PC-9 (cell line): ENCODE data around the gene CUX1. TPM values are rescaled to one million over a fixed set of nuclear protein-coding genes. Genes with fewer than 3 reads are reported as not detected.

ENCODE experiments used
- BruUV-seq: library from RNA; stranded (reverse); fragments of 400-500 nt; replicated peaks from 2 replicates; lab custom pipeline; 2021; lab: Mats Ljungman, UMichigan
- CTCF ChIA-PET: fragments of 300-600 bp; sonication (Branson Sonifier 250); formaldehyde crosslinking; loops from one replicate; lab custom pipeline; 2022; ENCODE audit warnings: antibody characterized with exemption; lab: Charles Lee
- POLR2A ChIA-PET: fragments of 300-600 bp; sonication (Branson Sonifier 250); formaldehyde crosslinking; loops from one replicate; lab custom pipeline; 2022; ENCODE audit warnings: antibody characterized with exemption; ENCODE audit not compliant: unreplicated experiment; lab: Charles Lee
- DNase-seq, 2 experiments: peaks; one replicate each; pipeline versions ENCODE4 v3.0.0 to v3.0.0-alpha.2; 2015 to 2022; ENCODE audit warnings: mixed read lengths in 1 of 2
- H2AFZ ChIP-seq: fragments of 200-600 bp; sonication (generic); 2 replicates; pipeline ENCODE4 v1.8.1; 2017; ENCODE audit warnings: antibody characterized with exemption
- H3F3A ChIP-seq: fragments of 200-600 bp; sonication (generic); 2 replicates; pipeline ENCODE4 v1.8.1; 2017; ENCODE audit warnings: antibody characterized with exemption, mild to moderate bottlenecking, low read depth; ENCODE audit not compliant: insufficient read depth
- H3K27ac ChIP-seq: fragments of 200-600 bp; sonication (generic); 2 replicates; pipeline ENCODE4 v1.6.1; 2016; ENCODE audit warnings: mixed run types
- H3K27me3 ChIP-seq: fragments of 200-600 bp; sonication (generic); 2 replicates; pipeline ENCODE4 v1.6.1; 2016; ENCODE audit warnings: low read depth, mixed run types; ENCODE audit not compliant: insufficient read depth
- H3K36me3 ChIP-seq: fragments of 200-600 bp; sonication (generic); 2 replicates; pipeline ENCODE4 v1.6.1; 2016; ENCODE audit warnings: low read depth, mixed run types
- H3K4me1 ChIP-seq: fragments of 200-600 bp; sonication (generic); replicated peaks from 2 replicates; pipeline ENCODE4 v1.6.1; 2016; ENCODE audit warnings: mixed run types; ENCODE audit not compliant: insufficient read depth
- H3K4me2 ChIP-seq: fragments of 200-600 bp; sonication (generic); 2 replicates; pipeline ENCODE4 v1.6.1; 2017; ENCODE audit warnings: mixed run types
- H3K4me3 ChIP-seq: fragments of 200-600 bp; sonication (generic); 2 replicates; pipeline ENCODE4 v1.6.1; 2016; ENCODE audit warnings: mixed run types
- H3K79me2 ChIP-seq: fragments of 200-600 bp; sonication (generic); 2 replicates; pipeline ENCODE4 v1.6.1; 2017; ENCODE audit warnings: low read depth, mixed run types
- H3K9me2 ChIP-seq: fragments of 200-600 bp; sonication (generic); 2 replicates; pipeline ENCODE4 v1.8.1; 2017; ENCODE audit warnings: mild to moderate bottlenecking; ENCODE audit not compliant: insufficient read depth
- H3K9me3 ChIP-seq: fragments of 200-600 bp; sonication (generic); 2 replicates; pipeline ENCODE4 v1.8.1; 2016; ENCODE audit warnings: low read depth; ENCODE audit not compliant: insufficient read depth
- H4K20me1 ChIP-seq: fragments of 200-600 bp; sonication (generic); 2 replicates; pipeline ENCODE4 v1.8.1; 2017; ENCODE audit not compliant: insufficient read depth
- CTCF ChIP-seq: fragments of 200-600 bp; sonication (generic); conservative IDR thresholded peaks from 2 replicates; pipeline ENCODE4 v1.6.1; 2017; ENCODE audit warnings: mixed run types, antibody characterized with exemption, mild to moderate bottlenecking, moderate library complexity
- EZH2 ChIP-seq: fragments of 200-600 bp; sonication (generic); IDR thresholded peaks from 2 replicates; pipeline ENCODE4 v1.8.0; 2017; ENCODE audit warnings: antibody characterized with exemption, low read depth
- intact Hi-C: fragments of 100-400 bp; cut with micrococcal nuclease; formaldehyde crosslinking; loops from one replicate; pipeline ENCODE4 v1.10.0; 2022; ENCODE audit not compliant: unreplicated experiment
- total RNA-seq: library from RNA; stranded (reverse); gene quantifications from 2 replicates; pipeline ENCODE4 v1.2.3, GENCODE V29; 2021

CUX1 gene
- total RNA-seq, 1 experiment from 2014 or later, result 83.3 TPM

GRCh38 chr7:102173669-102174068 is 356.2 kb downstream of the CUX1 start:
- intact Hi-C loops, result no loop called here
- no peak for DNase-seq
- Histone ChIP-seq H3K79me2 (no peaks in the 10 kb centered on the region), H3K9me2 (no peaks in the 10 kb centered on the region), H4K20me1 (no peaks in the 10 kb centered on the region), H3K27me3 (no peaks in the 10 kb centered on the region), H3K4me3 (no peak overlapping the region), H3F3A (no peaks in the 10 kb centered on the region), H2AFZ (no peak overlapping the region), H3K9me3 (no peaks in the 10 kb centered on the region), H3K36me3 (no peaks in the 10 kb centered on the region), H3K4me2 (no peak overlapping the region), H3K27ac (no peak overlapping the region), H3K4me1 (no peaks in the 10 kb centered on the region)
- ChIA-PET POLR2A (no interaction called here), CTCF (no interaction called here)
- TF ChIP-seq EZH2 (no peak), CTCF (no peak)
- BruUV-seq, result no TSS peak

GRCh38 chr7:102175423-102176170 is 358.2 kb downstream of the CUX1 start:
- Histone ChIP-seq H3K4me3 (no peak overlapping the region), H3K4me1 (no peaks in the 10 kb centered on the region), H2AFZ (no peak overlapping the region), H3K27me3 (no peaks in the 10 kb centered on the region), H4K20me1 (no peaks in the 10 kb centered on the region), H3F3A (no peaks in the 10 kb centered on the region), H3K36me3 (no peaks in the 10 kb centered on the region), H3K9me2 (no peaks in the 10 kb centered on the region), H3K27ac (no peak overlapping the region), H3K4me2 (no peak overlapping the region), H3K9me3 (no peaks in the 10 kb centered on the region), H3K79me2 (no peaks in the 10 kb centered on the region)
- CTCF ChIA-PET, result no interaction called here
- DNase-seq, result no peak
- intact Hi-C loops, result no loop called here
- POLR2A ChIA-PET, result no interaction called here
- BruUV-seq, result no TSS peak
- TF ChIP-seq EZH2 (no peak), CTCF (no peak)

- Histone ChIP-seq H3K36me3 (no peaks in the 10 kb centered on the region), H3K4me2 (no peak overlapping the region), H3K27me3 (no peaks in the 10 kb centered on the region), H3K9me3 (no peaks in the 10 kb centered on the region), H4K20me1 (no peaks in the 10 kb centered on the region), H3K79me2 (no peaks in the 10 kb centered on the region), H2AFZ (no peak overlapping the region), H3K4me3 (no peak overlapping the region), H3K9me2 (no peaks in the 10 kb centered on the region), H3K4me1 (no peaks in the 10 kb centered on the region), H3F3A (no peaks in the 10 kb centered on the region), H3K27ac (no peak overlapping the region)
- TF ChIP-seq CTCF, result no peak
- no peak for TF ChIP-seq EZH2
- intact Hi-C loops, result no loop called here
- POLR2A ChIA-PET, result no interaction called here
- DNase-seq, result no peak
- BruUV-seq, result no TSS peak
- CTCF ChIA-PET, result no interaction called here
Observed at GRCh38 chr7:102178410-102178809, 361.0 kb downstream of the CUX1 start.
